ENCODE measurements around the gene CDKN1C. TPM values are rescaled to one million over a fixed set of nuclear protein-coding genes. Genes with fewer than 3 reads are reported as not detected.

The CDKN1C gene
- total RNA-seq, 1 experiment from 2014 or later: 15.0 TPM

DNA sequence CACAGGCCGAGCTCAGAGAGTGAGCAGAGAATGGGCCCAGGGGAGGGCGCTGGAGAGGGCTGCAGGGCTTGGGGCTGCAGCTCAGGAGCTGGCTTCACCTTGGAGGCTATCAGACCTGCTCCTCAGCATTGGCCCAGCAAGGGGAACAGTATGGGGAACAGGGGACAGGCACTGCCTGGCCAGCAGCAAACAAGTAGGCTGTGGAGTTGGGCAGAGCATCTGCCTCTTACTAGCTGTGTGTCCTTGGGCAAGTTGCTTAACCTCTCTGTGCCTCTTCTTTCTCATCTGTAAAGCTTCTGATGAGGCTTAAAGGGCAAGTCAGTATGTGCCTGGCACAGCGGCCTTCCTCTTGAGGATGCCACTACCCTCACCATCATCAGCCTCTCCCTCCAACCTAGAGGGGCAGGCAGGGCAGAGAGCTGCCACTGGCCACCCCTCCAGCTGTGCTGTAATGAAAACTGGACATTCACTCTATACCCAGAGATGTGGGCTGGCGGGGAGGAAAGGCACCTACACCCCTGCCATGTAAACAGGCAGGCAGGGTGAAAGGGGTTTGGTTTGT, 7.5 kb upstream of the CDKN1C start:
- Histone ChIP-seq H3K9me3 (replicated peaks) (no peaks in the 10 kb centered on the region), H3K4me1 (replicated peaks) (peaks cover 31% of the 10 kb centered on the region), H3K27me3 (replicated peaks) (no peaks in the 10 kb centered on the region), H3K36me3 (no peaks in the 10 kb centered on the region), H3K4me3 (no peak overlapping the region), H3K27ac (no peak overlapping the region)
- no peak for DNase-seq (ENCODE audit: low read depth in 1 of 2, low spot score in 2 of 2)

DNA sequence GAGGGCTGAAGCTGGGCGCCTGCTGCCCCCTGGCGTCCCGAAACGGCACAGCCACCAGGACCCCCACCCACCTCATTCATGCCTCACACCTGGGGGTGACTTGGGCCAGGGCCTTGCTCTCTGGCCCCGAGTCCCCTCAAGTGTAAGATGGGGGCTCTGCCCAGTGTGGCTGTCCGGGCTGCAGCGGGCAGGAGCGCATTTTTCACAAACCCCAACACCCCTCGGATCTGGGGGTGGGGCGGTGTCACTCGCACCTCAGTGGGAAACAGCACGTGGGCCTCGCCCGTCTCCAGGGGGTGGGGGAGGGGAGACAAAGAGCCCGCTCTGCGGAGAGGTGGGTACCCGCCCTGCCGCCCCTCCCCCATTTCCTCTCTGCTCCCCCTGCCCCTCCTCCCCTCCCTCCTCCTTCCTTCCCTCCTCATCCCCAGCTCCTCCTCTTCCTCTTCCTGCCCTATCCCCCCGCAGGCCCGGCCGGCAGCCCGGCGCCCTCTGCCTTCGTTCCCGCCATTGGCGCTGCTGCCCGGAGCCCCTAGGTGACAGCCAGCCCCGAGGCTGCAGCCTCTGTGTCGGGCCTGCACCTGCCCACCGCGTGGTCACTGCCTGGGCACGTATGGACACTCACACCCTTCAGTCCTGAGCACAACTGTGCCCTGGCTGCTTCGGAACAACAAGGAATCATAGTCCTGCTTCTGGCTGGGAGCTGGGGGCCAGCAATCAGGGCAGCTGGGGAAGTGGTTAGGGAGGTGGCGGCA, 6.8 kb upstream of the CDKN1C start:
- Histone ChIP-seq H3K9me3 (replicated peaks) (no peaks in the 10 kb centered on the region), H3K36me3 (no peaks in the 10 kb centered on the region), H3K27ac (no peak overlapping the region), H3K27me3 (replicated peaks) (no peaks in the 10 kb centered on the region), H3K4me1 (replicated peaks) (peaks cover 28% of the 10 kb centered on the region), H3K4me3 (no peak overlapping the region)
- DNase-seq (ENCODE audit: low read depth in 1 of 2, low spot score in 2 of 2): no peak

DNA sequence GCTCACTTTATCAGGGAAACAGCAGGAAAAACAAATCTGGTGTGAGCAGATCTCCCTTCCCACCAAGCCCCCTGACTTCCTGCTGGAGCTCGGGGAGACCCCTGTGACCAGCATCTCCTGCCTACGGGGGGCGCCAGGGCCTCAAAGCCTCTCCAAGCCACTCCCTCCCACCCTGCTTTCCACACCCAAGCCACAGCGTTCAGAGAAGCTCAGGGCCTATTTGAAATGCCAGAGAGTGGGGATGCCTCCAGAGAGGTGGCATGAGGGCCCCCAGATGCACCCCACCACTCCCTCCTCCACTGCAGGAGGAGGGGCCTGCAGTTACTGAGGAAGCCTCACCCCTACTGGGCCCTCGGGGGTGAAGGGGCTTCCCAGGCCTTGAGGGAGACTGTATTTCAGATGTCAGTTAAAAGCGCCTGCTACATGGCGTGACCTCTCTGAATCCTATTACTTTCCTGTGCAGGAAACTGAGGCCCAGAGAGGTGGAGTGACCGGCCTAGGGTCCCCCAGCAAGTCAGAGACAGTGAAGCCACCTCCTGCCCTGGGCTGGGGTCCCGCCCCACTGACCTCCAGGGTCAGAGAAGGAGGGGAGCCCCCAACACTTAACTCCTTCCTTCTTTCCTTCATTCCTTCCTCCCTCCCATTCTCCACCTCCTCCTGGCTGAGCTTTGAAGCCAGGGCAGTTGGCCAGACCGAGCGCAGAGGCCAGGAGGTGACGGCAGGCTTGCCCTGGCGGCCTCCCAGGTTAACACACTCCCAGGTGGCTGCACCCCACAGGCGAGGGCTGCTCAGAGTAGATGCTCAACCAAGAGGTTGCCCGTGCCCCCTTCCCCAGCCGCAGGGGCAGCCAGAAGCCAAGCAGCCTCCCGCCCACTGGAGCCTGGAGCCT, 6.0 kb upstream of the CDKN1C start:
- Histone ChIP-seq H3K4me3 (no peak overlapping the region), H3K36me3 (no peaks in the 10 kb centered on the region), H3K27ac (no peak overlapping the region), H3K9me3 (replicated peaks) (no peaks in the 10 kb centered on the region), H3K27me3 (replicated peaks) (no peaks in the 10 kb centered on the region), H3K4me1 (replicated peaks) (peaks cover 28% of the 10 kb centered on the region)
- DNase-seq (ENCODE audit: low read depth in 1 of 2, low spot score in 2 of 2): peak in 1 of 2 experiments; percentile 60

DNA sequence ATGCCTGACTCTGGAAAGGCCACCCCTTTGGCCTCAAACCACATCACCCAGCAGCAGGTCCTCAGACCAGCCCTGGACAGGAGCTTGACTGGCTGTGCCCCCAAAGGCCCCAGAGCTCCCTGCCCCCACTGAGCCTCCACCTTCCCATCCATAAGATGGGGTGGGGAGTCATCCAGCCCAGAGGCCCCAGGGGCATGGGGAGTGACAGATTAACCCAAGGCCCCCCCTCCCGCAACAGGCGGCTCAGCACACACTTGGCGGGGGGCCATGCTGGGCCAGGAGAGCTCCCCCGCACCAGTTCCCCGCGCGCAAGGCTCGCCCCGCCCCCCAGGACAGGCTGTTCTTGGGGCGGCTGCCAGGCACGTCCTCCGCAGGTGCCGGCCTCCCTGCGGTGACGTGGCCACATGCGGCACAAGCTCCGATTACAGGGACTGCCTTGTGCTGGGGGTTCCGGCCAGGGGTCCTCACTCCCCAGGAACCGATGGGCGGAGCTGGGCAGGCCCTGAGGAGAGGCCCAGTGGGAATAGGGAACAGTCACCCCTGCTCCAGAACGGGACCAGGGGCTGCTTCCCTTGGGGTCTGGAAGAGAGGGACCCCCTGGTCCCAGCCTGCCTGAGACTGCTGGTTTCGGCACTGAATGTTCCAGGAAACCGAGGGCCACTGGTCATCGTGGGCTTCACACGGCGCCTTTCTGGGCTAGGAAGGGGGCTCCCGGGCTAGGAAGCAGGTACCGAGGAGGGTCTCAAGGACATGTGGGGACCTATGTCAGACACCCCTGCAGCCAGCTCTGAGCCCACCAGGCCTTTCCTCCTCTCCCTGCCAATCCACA, 5.1 kb upstream of the CDKN1C start:
- H3K4me1 ChIP-seq (replicated peaks): peaks cover 28% of the 10 kb centered on the region
- no peaks in the 10 kb centered on the region for H3K36me3 ChIP-seq
- H3K4me3 ChIP-seq: no peak overlapping the region
- no peak for DNase-seq (ENCODE audit: low read depth in 1 of 2, low spot score in 2 of 2)
- H3K27ac ChIP-seq: no peak overlapping the region
- H3K9me3 ChIP-seq (replicated peaks): no peaks in the 10 kb centered on the region
- no peaks in the 10 kb centered on the region for H3K27me3 ChIP-seq (replicated peaks)

DNA sequence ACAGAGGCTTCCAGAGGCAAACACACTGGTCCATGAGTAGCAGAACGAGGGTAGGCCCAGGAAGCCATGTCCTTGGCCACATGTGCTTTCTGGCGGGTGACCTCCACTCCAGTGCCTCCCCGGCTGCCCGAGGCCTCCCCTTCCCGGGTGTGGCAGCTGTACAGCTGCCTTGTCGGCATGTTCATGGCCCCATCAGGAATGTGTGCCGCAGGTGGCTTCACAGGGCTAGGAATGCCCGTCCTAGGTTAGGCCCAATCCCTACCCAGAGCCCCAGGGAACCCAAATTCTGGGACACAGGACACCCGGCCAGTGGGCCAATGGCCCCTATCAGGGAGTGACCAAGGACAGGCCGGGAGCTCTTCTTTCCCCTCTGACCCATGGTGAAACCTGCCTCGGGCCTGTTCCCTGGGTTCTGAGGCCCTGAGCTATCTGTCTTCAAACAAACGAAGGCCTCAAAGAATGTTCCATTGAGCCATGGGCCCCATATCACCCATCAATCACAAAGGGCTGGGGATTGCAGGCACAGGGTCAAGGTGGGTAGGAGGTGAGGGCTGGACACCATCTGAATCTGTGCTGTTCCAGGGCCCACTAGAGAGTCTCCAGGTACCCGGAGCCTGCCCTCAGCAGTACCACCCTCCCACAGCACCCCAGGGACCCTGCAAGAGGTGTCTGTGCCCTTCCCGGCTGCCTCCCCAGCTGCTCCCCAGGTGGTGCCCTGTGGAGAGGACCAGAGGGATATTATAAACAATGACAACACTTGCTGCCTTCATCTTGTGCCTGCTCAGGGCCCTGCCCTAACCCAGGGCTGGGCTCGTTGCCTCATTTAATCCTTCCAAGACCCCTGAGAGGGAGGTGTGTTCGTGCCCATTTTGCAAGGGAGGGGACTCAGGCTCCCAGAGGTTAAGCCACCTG, 4.0 kb upstream of the CDKN1C start:
- H3K36me3 ChIP-seq: no peaks in the 10 kb centered on the region
- no peaks in the 10 kb centered on the region for H3K9me3 ChIP-seq (replicated peaks)
- peaks cover 37% of the 10 kb centered on the region for H3K4me1 ChIP-seq (replicated peaks)
- no peaks in the 10 kb centered on the region; the same call in 1 of the 2 replicates for H3K27me3 ChIP-seq (replicated peaks)
- no peak for DNase-seq (ENCODE audit: low read depth in 1 of 2, low spot score in 2 of 2)
- no peak overlapping the region for H3K27ac ChIP-seq
- H3K4me3 ChIP-seq: no peak overlapping the region

DNA sequence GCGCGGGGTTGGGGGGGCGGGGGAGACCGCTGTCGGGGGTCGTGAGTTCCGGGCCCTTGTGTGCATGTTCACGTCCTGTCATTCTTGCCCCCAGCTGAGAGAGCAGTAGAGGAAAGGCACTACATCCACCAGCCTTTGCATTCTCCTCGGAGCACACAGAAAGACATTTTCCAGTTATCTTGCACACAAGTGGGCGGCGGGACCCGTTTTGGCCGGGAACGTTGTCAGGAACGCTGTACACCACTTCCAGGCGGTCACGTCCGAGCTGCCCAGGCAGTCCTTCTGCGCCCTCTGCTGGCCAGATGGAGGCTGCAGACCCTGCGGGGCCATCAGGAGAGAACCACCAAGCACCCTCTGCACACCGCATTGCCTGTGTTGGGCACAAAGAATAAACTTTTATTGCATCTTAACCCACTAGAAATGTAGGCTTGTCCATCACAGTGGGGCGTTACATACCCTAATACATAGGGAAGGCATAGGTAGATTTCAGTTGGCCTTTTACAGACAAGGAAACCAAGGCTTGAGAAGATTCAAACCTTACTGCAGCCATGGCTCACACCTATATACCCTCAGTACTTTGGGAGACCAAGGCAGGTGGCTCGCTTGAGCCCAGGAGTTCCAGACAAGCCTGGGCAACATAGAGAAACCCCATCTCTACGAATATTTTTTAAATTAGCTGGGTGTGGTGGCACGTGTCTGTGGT, 2.8 kb upstream of the CDKN1C start:
- no peak overlapping the region for H3K27ac ChIP-seq
- H3K36me3 ChIP-seq: no peaks in the 10 kb centered on the region; the same call in 1 of the 2 replicates
- no peak overlapping the region for H3K4me3 ChIP-seq
- peaks cover 9% of the 10 kb centered on the region for H3K27me3 ChIP-seq (replicated peaks)
- DNase-seq (ENCODE audit: low read depth in 1 of 2, low spot score in 2 of 2): peak; percentile 84 to 95
- peaks cover 47% of the 10 kb centered on the region for H3K4me1 ChIP-seq (replicated peaks)
- peaks cover 4% of the 10 kb centered on the region for H3K9me3 ChIP-seq (replicated peaks)

DNA sequence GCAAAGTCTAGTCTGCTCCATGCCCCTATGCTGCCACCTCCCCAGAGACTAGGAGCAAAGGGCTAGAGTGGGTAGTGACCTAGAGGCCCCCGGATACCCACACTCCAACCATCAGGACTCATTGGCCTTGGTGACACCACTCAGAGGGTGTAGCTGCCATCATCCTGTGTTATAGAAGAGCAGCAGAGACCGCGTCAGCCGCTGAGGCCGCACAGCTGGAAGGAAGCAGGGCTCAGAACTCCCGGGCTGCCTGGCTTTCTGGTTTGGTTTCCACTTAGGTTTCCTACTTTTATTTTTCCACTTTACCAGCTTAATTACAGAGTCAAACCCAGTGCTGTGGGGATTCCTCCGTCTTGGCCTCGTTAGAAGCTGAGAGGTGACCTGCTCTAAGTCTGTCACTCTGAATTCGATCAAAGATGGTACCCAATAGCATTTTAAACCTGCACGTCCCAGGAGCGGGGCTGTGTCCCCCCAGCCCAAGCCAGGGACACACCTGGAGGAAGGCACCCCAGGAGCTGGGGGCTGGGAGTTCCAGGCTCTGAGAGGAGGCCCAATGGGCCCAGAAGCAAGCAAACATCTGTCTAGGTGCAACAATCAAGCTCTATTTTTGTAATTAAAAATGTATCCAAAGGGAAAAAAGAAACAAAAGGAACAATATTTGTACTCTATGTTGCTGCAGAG, 2.1 kb upstream of the CDKN1C start:
- Histone ChIP-seq H3K4me1 (replicated peaks) (peaks cover 47% of the 10 kb centered on the region), H3K27me3 (replicated peaks) (peaks cover 13% of the 10 kb centered on the region), H3K4me3 (no peak overlapping the region), H3K36me3 (no peaks in the 10 kb centered on the region; the same call in 1 of the 2 replicates), H3K9me3 (replicated peaks) (peaks cover 4% of the 10 kb centered on the region), H3K27ac (no peak overlapping the region)
- DNase-seq (ENCODE audit: low read depth in 1 of 2, low spot score in 2 of 2): no peak

DNA sequence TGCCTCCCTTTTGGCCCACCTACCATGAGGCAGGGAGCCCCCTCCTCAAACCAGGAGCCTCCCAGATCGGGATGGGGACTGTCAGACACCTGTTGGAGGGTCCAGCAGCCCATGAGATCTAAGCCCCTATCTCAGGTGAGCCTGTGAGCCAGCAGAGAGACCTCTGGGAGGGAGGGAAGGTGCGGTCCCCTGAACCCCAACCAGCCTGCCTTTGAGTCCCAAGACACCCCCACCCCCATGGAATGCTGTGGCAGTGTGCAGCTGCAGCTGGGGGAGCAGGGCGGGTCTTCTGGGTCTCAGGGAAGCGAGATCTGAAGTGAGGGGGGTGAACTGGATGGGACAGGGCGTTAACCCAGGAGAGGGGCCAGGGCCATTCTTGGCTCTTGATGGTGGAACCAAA, 1.4 kb upstream of the CDKN1C start:
- Histone ChIP-seq H3K4me1 (replicated peaks) (peaks cover 43% of the 10 kb centered on the region), H3K36me3 (no peaks in the 10 kb centered on the region; the same call in 1 of the 2 replicates), H3K9me3 (replicated peaks) (peaks cover 4% of the 10 kb centered on the region), H3K27ac (no peak overlapping the region), H3K4me3 (no peak overlapping the region), H3K27me3 (replicated peaks) (peaks cover 13% of the 10 kb centered on the region)
- DNase-seq (ENCODE audit: low read depth in 1 of 2, low spot score in 2 of 2): no peak

DNA sequence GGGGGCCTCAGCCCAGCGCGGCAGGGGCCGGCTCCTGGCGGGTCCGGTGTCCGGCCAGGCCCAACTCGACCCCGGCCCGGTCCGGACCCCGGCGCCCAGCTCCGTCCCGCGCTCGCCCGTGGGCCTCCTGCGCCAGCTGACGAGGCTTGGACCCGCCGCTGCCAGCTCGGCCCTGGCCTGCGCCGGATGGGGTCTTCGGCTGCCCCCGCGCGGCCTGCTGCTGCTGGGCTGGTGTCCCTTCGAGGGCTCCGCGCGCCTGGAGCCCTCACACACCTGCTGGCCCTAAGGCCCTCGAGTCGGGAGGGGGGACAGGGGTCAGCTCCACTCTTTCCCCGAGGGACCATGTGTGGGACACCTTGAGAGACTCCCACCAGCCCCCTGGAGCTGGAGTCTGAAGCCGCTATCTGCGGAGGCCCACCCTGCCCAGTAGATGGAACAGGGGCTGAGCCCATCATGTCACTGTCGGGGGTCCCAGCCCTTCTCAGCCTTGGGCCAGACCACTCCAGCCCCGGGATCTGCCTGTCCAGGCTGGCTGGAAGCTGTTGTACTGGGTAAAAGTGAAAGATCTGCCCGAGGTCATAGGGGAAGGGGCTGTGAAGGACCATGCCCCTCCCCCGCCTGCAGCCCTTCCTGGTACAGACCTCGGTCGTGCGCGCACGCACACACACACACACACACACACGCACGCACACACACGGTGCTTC, 768 bp upstream of the CDKN1C start:
- no peak overlapping the region for H3K4me3 ChIP-seq
- H3K9me3 ChIP-seq (replicated peaks): peaks cover 4% of the 10 kb centered on the region
- no peaks in the 10 kb centered on the region; the same call in 1 of the 2 replicates for H3K36me3 ChIP-seq
- H3K4me1 ChIP-seq (replicated peaks): peaks cover 39% of the 10 kb centered on the region
- no peak for DNase-seq (ENCODE audit: low read depth in 1 of 2, low spot score in 2 of 2)
- no peak overlapping the region for H3K27ac ChIP-seq
- peaks cover 13% of the 10 kb centered on the region for H3K27me3 ChIP-seq (replicated peaks)

DNA sequence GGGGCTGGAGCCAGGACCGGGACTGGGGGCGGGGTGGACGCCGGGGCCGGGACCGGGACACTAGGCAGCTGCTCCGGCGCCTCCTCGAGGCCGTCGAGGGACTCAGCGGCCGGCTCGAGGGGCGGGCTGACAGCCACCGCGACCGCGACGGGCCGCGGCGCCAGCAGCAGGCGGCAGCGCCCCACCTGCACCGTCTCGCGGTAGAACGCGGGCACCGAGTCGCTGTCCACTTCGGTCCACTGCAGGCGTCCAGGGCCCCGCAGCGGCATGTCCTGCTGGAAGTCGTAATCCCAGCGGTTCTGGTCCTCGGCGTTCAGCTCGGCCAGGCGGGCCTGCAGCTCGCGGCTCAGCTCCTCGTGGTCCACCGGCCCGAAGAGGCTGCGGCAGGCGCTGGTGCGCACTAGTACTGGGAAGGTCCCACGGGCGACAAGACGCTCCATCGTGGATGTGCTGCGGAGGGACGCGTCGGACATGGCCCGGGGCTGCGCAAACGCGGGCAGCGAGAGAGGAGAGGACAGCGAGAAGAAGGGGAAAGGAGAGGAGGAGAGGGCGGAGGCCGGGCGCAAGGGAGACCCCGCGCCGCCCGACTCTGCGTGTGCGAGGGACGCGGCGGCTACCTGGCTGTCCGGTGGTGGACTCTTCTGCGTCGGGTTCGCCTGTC, 428 bp downstream of the CDKN1C start:
- Histone ChIP-seq H3K4me3 (peak overlapping the region; percentile 69), H3K27ac (no peak overlapping the region), H3K4me1 (replicated peaks) (peaks cover 39% of the 10 kb centered on the region), H3K36me3 (no peaks in the 10 kb centered on the region; the same call in 1 of the 2 replicates), H3K9me3 (replicated peaks) (peaks cover 4% of the 10 kb centered on the region), H3K27me3 (replicated peaks) (peaks cover 13% of the 10 kb centered on the region)
- DNase-seq (ENCODE audit: low read depth in 1 of 2, low spot score in 2 of 2): peak; percentile 73 to 81

Measured in SJSA1 (cell line).